ENCODE results near the gene SSBP2.
"Not testable (repeated sequence)": the region's sequence is repeated elsewhere in the genome, so short reads cannot be mapped to it uniquely, and the experiment has no call there.

SSBP2 gene

DNA sequence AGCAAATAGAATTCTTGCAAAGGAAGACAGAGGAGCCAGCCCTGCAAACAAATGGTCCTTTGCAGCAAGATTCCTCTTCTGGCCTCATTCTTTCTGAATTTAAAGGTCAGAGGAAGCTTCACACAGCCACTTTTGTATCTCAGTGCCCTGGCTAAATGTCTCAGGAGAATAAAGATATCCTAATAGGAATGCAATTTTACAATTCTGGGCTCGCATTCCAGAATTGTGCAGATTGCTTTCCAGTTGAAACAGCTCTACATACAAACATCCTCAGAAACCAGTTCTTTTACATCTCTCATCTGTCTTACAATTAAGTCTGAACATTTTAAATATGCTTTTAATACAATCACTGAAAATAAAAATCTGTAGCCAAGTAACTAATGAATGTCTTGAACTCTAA, 342.4 kb downstream of the SSBP2 start:
- no peak for DNase-seq (ENCODE audit: low spot score)

DNA sequence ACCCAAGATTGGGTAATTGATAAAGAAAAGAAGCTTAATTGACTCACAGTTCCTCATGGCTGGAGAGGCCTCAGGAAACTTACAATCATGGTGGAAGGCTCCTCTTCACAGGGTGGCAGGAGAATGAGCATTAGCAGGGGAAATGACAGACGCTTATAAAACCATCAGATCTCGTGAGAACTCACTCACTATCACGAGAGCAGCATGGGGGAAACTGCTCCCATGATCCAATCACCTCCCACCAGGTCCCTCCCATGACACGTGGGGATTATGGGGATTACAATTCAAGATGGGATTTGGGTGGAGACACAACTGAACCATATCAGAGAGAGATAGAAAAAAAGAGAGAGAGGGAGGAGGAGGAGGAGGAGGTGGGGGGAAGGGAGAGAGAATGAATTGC, 343.1 kb downstream of the SSBP2 start:
- H3K4me1 ChIP-seq (ENCODE audit: insufficient read depth, poor library complexity, severe bottlenecking); ATAC-seq (ENCODE audit: low read depth); DNase-seq (ENCODE audit: low spot score); H3K4me3 ChIP-seq (ENCODE audit: severe bottlenecking); H3K36me3 ChIP-seq (ENCODE audit: low read depth); H3K9me3 ChIP-seq (ENCODE audit: severe bottlenecking); H3K27ac ChIP-seq (ENCODE audit: poor library complexity, severe bottlenecking); H3K27me3 ChIP-seq (ENCODE audit: insufficient read depth, poor library complexity, severe bottlenecking): not testable (repeated sequence)

More for the DNA sequence above, 342.4 kb downstream of the SSBP2 start:
- Histone ChIP-seq H3K27ac (ENCODE audit: poor library complexity, severe bottlenecking) (no peak overlapping the region), H3K4me1 (ENCODE audit: insufficient read depth, poor library complexity, severe bottlenecking) (no peaks in the 10 kb centered on the region), H3K27me3 (ENCODE audit: insufficient read depth, poor library complexity, severe bottlenecking) (no peaks in the 10 kb centered on the region), H3K4me3 (ENCODE audit: severe bottlenecking) (no peak overlapping the region), H3K36me3 (ENCODE audit: low read depth) (0 out of 2 replicates have a peak, but pooled peaks cover 3% of the 10 kb centered on the region), H3K9me3 (ENCODE audit: severe bottlenecking) (no peaks in the 10 kb centered on the region)
- TF ChIP-seq, protein P1, sequence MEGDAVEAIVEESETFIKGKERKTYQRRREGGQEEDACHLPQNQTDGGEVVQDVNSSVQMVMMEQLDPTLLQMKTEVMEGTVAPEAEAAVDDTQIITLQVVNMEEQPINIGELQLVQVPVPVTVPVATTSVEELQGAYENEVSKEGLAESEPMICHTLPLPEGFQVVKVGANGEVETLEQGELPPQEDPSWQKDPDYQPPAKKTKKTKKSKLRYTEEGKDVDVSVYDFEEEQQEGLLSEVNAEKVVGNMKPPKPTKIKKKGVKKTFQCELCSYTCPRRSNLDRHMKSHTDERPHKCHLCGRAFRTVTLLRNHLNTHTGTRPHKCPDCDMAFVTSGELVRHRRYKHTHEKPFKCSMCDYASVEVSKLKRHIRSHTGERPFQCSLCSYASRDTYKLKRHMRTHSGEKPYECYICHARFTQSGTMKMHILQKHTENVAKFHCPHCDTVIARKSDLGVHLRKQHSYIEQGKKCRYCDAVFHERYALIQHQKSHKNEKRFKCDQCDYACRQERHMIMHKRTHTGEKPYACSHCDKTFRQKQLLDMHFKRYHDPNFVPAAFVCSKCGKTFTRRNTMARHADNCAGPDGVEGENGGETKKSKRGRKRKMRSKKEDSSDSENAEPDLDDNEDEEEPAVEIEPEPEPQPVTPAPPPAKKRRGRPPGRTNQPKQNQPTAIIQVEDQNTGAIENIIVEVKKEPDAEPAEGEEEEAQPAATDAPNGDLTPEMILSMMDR (IDR thresholded peaks at IDR 0.05; ENCODE audit: poor library complexity, severe bottlenecking) = no peak
- no peak for ATAC-seq (ENCODE audit: low read depth)

DNA sequence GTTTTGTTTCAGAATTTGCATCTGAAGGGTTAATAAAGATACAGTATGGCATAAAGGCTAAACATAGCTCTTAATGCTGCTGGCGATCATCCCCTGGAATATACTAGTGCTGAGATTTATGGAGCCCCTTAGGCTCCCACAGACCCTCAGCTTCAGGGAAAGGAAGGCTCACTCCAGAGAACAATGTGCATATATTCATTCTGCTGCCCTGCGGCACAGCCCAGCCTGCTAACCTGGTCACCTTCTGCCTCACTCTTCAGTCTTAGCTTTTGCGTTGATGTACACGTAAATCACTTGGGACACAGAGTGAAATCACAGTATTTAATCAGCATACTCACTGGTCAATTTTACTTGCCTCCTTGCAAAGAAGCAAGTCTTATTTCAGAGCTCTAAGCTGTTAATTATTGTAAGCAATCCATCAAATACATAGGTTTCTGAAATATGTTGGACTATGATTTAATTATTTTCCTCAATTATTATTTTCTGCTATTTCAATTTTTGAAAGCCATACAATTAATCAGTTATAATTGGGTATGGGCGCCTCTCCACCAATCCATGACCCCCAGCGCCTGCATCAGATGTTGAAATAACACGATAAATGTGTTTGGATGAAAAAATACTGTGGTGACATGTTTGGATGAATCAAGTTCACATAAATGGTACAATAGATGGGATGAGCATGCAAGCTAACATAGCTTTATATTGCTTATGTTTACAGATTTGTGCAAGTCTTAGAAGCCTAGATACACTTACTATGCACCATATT, 345.6 kb downstream of the SSBP2 start:
- H3K4me1 ChIP-seq (ENCODE audit: insufficient read depth, poor library complexity, severe bottlenecking) = no peaks in the 10 kb centered on the region
- H3K4me3 ChIP-seq (ENCODE audit: severe bottlenecking) = no peak overlapping the region
- DNase-seq (ENCODE audit: low spot score) = no peak
- TF ChIP-seq, protein P1 (IDR thresholded peaks at IDR 0.05; ENCODE audit: poor library complexity, severe bottlenecking) = no peak
- no peak overlapping the region for H3K27ac ChIP-seq (ENCODE audit: poor library complexity, severe bottlenecking)
- H3K27me3 ChIP-seq (ENCODE audit: insufficient read depth, poor library complexity, severe bottlenecking) = no peaks in the 10 kb centered on the region
- H3K9me3 ChIP-seq (ENCODE audit: severe bottlenecking) = no peaks in the 10 kb centered on the region
- no peaks in the 10 kb centered on the region for H3K36me3 ChIP-seq (ENCODE audit: low read depth)
- ATAC-seq (ENCODE audit: low read depth) = no peak

DNA sequence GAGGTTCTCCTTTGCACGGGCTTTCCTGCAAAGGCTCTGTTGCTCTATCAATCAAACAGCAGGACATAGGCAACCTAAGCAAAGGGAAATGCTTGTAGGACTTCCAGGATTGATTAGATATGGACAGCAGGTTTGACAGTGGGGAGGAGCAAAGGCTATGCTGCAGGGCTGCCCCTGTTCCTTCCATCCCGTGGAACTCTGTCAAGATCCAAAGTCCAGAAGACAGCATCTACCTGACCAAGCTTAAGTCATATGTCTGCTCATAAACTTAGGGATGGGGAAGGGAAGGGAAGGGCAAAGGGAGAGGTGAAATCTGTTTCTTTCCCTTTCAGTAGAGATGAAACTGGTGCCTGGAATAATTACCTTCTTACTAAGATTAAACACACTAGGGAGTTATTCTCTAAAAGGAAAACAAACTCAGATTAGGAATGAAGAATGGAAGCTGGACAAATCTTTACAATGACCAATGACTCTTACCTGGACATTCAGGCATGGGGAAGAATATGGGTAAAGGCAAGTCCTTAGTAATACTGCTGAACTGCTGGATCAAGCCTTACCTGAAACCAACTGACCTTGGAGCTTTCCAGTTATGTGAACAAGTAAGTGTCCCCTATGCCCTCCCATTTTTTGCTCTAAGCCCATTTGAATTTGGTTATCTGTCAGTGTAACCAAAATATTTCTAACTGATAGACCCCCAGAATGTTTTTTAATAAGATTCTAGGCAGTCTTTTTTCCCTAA, 348.5 kb downstream of the SSBP2 start:
- no peaks in the 10 kb centered on the region for H3K4me1 ChIP-seq (ENCODE audit: insufficient read depth, poor library complexity, severe bottlenecking)
- TF ChIP-seq, protein P1 (IDR thresholded peaks at IDR 0.05; ENCODE audit: poor library complexity, severe bottlenecking) = no peak
- H3K27ac ChIP-seq (ENCODE audit: poor library complexity, severe bottlenecking) = no peak overlapping the region
- no peaks in the 10 kb centered on the region for H3K36me3 ChIP-seq (ENCODE audit: low read depth)
- ATAC-seq (ENCODE audit: low read depth) = no peak
- DNase-seq (ENCODE audit: low spot score) = no peak
- H3K9me3 ChIP-seq (ENCODE audit: severe bottlenecking) = no peaks in the 10 kb centered on the region
- no peak overlapping the region for H3K4me3 ChIP-seq (ENCODE audit: severe bottlenecking)
- no peaks in the 10 kb centered on the region for H3K27me3 ChIP-seq (ENCODE audit: insufficient read depth, poor library complexity, severe bottlenecking)

DNA sequence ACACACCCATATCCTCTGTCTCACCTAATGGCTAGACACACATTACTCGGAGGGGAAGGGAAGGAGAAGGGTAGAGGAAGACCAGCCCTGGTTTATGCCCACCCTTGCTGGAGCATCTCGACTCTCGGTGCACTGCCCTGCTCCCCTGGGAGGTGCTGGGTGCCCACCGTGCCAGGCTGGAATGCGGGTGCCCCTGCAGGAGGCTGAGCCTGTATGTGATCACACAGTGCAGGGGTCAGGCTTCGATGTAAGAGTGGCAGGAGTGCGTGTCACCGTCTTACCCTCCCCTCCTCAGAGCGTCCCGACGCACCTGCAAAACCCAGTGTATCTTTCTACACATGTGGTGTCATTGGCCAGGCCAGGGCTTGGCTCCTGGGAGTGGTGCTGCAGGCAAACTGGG, 349.6 kb downstream of the SSBP2 start:
- Histone ChIP-seq H3K4me3 (ENCODE audit: severe bottlenecking) (no peak overlapping the region), H3K36me3 (ENCODE audit: low read depth) (no peaks in the 10 kb centered on the region), H3K27me3 (ENCODE audit: insufficient read depth, poor library complexity, severe bottlenecking) (no peaks in the 10 kb centered on the region), H3K27ac (ENCODE audit: poor library complexity, severe bottlenecking) (no peak overlapping the region), H3K4me1 (ENCODE audit: insufficient read depth, poor library complexity, severe bottlenecking) (no peaks in the 10 kb centered on the region), H3K9me3 (ENCODE audit: severe bottlenecking) (no peaks in the 10 kb centered on the region)
- ATAC-seq (ENCODE audit: low read depth) (0 out of 3 replicates have a peak, but pooled peaks have one; percentile 15), DNase-seq (ENCODE audit: low spot score) (no peak)
- TF ChIP-seq, protein P1 (IDR thresholded peaks at IDR 0.05; ENCODE audit: poor library complexity, severe bottlenecking) = no peak

Data from RWPE2 (cell line).